Urinary bladder (tissue), 4 donors: ENCODE results near the gene NUDCD3. TPM values are rescaled to one million over a fixed set of nuclear protein-coding genes. Genes with fewer than 3 reads are reported as not detected.

Experiments
- DNase-seq: peaks from one replicate; pipeline ENCODE4 v3.0.0-alpha.2; 2015; ENCODE audit errors: extremely low spot score
- H3K27ac ChIP-seq: one replicate; pipeline ENCODE4 v1.5.1; 2013; ENCODE audit warnings: low read depth, mild to moderate bottlenecking, moderate library complexity
- H3K36me3 ChIP-seq: one replicate; pipeline ENCODE4 v1.6.1; 2013; ENCODE audit warnings: mild to moderate bottlenecking, moderate library complexity; ENCODE audit not compliant: insufficient read depth
- H3K4me1 ChIP-seq: one replicate; pipeline ENCODE4 v1.6.1; 2013; ENCODE audit warnings: mild to moderate bottlenecking, moderate library complexity; ENCODE audit not compliant: insufficient read depth
- H3K4me3 ChIP-seq: one replicate; pipeline ENCODE4 v1.5.1; 2013; ENCODE audit warnings: low read depth, low read length
- WGBS: extraction: QIAGEN DNeasy Blood & Tissue Kit; methylation state at CpG from one replicate; pipeline ENCODE4 v1.1.7; 2013; 5-methylcytosine and 5-hydroxymethylcytosine counted together
- polyA plus RNA-seq: library from polyadenylated mRNA; stranded (reverse); fragments of 200-250 nt; gene quantifications from one replicate; pipeline ENCODE4 v1.2.3, GENCODE V29; 2013
- total RNA-seq: library from RNA; depleted of rRNA; stranded (reverse); fragments of >200 nt; gene quantifications from one replicate; pipeline ENCODE4 v1.2.3, GENCODE V29; 2014
- donor health status: healthy with polysubstance abuse.
- donor health status: healthy.

The NUDCD3 gene
- total and polyA plus RNA-seq, 2 donors, result 35.9 to 59.8 TPM

DNA sequence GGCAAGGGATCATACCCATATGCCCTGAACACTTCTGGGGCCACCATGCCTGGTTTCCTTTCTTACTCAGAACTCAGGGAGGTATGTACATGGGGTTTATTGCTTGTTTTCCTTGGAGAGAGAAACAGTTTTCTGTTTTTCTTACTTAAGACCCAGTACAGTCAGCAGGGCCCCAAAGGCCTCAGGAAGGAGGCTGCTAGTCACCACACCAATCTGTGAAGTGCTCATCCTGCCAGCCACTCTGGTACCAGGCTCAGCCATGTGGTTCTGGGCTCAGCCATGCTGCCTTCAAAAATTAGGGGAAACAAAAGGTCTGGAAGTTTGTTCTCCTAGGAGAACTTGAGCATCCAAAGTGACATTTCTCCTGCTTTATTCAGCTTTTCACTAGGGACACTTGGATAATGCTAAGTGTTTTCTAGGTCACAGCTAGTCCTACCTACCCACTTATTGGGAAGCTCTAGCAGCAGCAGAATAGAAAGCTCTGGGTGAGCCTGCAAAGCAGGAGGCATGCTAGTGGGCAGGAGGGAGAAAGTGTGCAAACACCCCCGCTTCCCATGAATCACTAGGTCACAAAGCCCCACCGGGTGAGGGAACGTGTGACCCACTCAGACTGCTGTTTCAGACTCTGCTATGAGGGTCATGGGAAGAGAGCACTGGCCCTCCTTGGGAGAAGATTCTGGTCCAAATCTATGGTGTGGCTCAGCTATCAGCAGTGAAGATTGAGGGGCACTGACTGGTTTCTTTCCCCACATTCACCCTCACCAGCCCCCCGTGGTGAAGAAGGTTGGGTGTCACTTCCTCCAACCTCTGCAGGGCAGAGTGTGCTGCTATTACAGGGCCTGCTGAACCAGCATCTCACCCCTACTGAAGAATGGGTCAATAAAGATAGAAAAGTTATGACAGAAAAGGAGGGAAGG lies 23.9 kb downstream of the NUDCD3 start:
- Histone ChIP-seq H3K4me1 (no peaks in the 10 kb centered on the region), H3K4me3 (no peak overlapping the region), H3K36me3 (no peaks in the 10 kb centered on the region), H3K27ac (no peak overlapping the region)
- 87% methylated on average over 4 of the region's 4 CpGs for WGBS
- DNase-seq, result no peak

DNA sequence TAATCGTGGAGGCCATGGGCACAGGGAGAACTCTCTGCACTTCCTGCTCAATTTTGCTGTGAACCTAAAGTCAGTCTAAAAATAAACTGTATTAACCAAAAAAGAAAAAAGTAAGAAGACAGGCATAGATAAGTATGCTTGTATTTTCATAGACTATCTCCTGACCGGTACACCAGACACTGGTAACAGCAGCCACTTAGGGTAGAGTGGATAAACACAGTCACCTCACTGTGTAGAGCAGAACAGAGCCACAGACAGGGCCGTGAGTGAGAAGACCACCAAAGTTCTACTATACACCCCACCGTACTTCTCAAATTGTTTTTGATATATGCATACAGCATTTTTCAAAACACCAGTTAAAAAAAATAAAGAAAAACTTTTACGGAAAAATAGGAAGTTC lies 25.0 kb downstream of the NUDCD3 start:
- no peak overlapping the region for H3K4me3 ChIP-seq
- H3K4me1 ChIP-seq, result no peaks in the 10 kb centered on the region
- no peaks in the 10 kb centered on the region for H3K36me3 ChIP-seq
- no peak for DNase-seq
- no peak overlapping the region for H3K27ac ChIP-seq
- WGBS, result 79% methylated on average over 5 of the region's 5 CpGs

DNA sequence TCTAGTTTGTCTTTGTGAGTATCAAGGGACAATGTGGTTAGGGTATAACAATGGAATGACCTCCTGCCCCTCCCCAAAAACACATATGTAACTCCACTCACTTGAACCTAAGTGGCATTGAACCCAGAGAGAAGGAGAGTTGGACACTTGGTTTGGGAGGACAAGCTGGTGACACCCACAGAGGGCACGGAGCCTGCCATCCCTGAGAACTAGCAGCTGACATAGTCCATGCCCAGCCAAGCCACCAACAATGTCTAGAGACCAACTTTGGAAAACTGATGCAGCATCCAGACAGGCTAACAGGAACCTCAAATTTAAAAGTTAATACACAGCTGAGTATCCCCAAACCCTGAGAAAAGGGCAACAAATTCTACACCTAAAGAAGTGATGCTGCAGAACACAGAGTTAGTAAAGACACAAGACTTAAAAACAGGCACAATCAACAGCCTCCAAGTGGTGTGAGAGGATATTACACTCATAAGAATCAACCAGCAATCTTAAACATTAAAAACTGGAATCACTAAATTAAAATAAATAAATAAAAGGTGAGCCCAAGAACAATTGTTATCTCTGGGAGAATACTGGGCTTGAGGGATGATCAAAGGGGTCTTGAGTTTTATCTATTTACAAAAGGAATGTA lies 27.2 kb downstream of the NUDCD3 start:
- H3K27ac ChIP-seq, result no peak overlapping the region
- H3K4me3 ChIP-seq, result no peak overlapping the region
- DNase-seq, result no peak
- WGBS, result 94% methylated on average over 1 of the region's 1 CpG
- no peaks in the 10 kb centered on the region for H3K36me3 ChIP-seq
- no peaks in the 10 kb centered on the region for H3K4me1 ChIP-seq

DNA sequence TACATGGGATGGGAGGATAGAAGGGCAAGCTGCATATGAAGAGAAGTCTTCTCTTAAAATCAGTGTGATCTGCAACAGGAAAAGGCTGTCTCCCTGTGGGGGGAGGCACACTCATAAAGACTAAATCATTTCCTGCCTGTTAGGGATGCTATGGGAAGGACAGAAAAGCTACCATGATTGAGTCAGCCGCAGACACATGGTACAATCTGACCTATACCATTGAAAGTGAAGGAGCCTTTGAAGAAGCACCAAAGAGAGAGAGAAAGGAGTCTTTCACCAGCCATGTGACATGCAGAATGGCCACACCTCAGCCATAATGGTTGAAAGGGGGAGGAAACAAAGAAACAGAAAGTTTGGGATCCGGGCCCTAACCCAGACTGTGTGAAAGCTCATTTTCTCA lies 29.1 kb downstream of the NUDCD3 start:
- H3K4me3 ChIP-seq, result no peak overlapping the region
- no peaks in the 10 kb centered on the region for H3K4me1 ChIP-seq
- no peak overlapping the region for H3K27ac ChIP-seq
- no peak for DNase-seq
- 77% methylated on average over 2 of the region's 2 CpGs for WGBS
- H3K36me3 ChIP-seq, result no peaks in the 10 kb centered on the region

DNA sequence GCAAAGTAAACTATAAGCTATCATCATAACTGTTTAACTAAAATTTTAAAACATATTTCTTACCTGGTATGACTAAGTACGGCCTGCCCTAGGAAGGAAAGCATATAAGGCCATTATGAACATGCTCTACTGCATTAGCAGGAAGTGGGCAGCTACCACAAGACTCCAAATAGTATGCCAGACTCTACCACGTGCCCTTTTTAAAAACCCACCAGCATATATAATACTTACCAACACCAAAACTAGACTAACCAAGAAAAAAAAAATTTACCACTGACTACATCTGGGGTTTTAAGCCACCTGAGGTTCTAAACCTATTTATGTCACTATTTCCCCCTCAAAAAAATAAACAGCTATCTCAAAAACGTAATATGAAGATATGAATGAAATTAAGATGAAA lies 30.1 kb downstream of the NUDCD3 start:
- Histone ChIP-seq H3K36me3 (no peaks in the 10 kb centered on the region), H3K27ac (no peak overlapping the region), H3K4me3 (no peak overlapping the region), H3K4me1 (no peaks in the 10 kb centered on the region)
- no peak for DNase-seq
- 73% methylated on average over 3 of the region's 3 CpGs for WGBS

DNA sequence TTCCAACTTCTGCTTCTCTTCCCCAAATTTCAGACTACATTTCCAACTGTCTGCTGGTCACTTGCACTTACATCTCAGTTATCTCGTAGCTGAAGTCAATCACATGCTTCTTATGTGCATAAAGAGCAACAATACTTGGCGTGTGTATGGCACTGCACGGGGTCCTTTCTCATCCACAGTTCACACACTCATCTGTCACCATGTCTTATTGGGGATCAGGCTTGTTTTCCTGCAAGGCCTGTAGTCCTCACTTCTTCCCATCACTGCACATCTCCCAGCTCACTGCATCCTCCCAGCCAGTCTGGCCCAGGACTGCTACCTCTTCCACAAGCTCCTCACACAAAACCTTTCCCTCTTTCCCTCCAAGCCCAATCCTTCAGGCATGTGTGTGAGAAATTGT lies 35.3 kb downstream of the NUDCD3 start:
- no peak for DNase-seq
- no peak overlapping the region for H3K27ac ChIP-seq
- 94% methylated on average over 3 of the region's 3 CpGs for WGBS
- no peaks in the 10 kb centered on the region for H3K36me3 ChIP-seq
- H3K4me3 ChIP-seq, result no peak overlapping the region
- H3K4me1 ChIP-seq, result no peaks in the 10 kb centered on the region

DNA sequence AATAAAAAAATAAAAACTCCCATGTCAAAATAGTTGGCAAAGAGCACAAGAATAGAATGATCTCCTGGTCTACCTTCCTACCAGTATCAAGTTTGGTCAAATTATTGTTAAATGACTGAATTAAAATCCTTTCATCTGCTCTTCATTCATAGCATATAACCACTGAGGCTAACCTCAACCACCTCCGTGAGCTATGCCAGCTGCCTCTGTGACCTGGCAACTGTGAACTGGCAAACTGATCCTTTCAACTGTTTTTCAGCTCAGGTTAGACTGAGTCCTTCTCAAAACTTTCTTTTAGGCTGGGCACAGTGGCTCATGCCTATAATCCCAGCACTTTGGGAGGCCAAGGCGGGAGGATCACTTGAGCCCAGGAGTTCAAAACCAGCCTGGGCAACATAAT lies 36.1 kb downstream of the NUDCD3 start:
- WGBS, result 95% methylated on average over 2 of the region's 2 CpGs
- Histone ChIP-seq H3K4me3 (no peak overlapping the region), H3K27ac (no peak overlapping the region), H3K36me3 (no peaks in the 10 kb centered on the region), H3K4me1 (no peaks in the 10 kb centered on the region)
- DNase-seq, result no peak

DNA sequence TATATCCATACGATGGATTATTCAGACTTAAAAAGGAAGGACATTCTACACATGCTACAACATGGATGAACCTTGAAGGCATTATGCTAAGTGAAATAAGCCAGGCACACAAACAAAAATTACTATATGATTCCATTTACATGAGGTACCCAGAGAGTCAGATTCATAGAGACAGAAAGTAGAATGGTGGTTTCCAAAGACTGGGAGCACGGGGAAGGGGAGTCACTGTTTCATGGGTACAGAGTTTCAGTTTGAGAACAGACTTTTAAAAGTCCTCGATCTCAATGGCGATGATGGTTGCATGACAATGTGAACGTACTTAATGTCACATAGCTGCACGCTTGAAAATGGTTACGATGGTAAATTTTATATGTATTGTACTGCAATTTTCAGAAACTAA lies 39.3 kb downstream of the NUDCD3 start:
- WGBS, result 94% methylated on average over 7 of the region's 7 CpGs
- H3K36me3 ChIP-seq, result no peaks in the 10 kb centered on the region
- DNase-seq, result no peak
- H3K4me3 ChIP-seq, result no peak overlapping the region
- H3K27ac ChIP-seq, result no peak overlapping the region
- H3K4me1 ChIP-seq, result no peaks in the 10 kb centered on the region

DNA sequence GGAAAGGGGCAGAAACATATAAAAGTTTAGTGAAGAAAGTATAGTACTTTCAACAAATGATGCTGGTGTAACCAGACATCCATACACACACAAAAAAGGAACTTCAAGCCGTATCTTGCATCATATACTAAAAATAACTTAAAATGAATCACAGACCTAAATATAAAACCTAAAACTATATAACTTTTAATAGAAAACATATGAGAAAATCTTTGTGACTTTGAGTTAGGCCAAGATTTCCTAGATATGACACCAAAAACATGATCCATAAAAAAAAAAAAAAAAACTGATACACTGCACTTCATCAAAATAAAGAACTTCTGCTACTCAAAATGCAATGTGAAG lies 40.9 kb downstream of the NUDCD3 start:
- Histone ChIP-seq H3K36me3 (no peaks in the 10 kb centered on the region), H3K4me1 (no peaks in the 10 kb centered on the region), H3K4me3 (no peak overlapping the region), H3K27ac (no peak overlapping the region)
- WGBS, result 61% methylated on average over 1 of the region's 1 CpG
- DNase-seq, result no peak

DNA sequence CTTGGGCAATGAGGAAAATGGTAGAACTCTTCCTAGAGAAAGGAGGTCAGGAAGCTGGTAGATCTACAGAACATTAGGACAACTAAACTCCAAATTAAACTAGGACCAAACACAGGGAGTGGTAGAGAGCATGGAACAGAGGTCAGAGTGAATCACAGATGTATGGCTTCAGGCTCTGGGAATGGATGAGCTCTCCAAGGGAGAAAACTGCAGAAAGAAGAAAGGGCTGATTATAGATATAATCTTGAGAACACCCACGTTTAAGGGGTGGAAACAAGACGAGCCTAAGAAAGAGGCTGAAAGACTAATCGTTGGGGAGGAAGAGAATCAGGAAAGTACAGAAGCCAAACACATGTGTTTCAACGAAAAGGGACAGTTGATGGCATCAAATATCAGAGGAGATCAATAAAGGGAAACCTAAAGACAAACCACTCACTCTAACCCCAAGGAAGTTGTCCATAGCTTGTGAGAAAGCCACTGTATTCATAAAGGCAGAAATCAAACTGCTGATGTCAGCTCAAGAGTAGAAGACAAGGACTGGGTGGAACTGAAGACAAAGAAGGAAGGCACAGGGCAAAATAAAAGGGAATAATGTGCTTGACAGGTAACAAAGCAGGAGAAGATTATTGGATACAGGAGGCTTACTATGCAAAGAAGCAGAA lies 41.4 kb downstream of the NUDCD3 start:
- no peaks in the 10 kb centered on the region for H3K36me3 ChIP-seq
- H3K4me3 ChIP-seq, result no peak overlapping the region
- DNase-seq, result no peak
- 74% methylated on average over 4 of the region's 4 CpGs for WGBS
- no peak overlapping the region for H3K27ac ChIP-seq
- H3K4me1 ChIP-seq, result no peaks in the 10 kb centered on the region

DNA sequence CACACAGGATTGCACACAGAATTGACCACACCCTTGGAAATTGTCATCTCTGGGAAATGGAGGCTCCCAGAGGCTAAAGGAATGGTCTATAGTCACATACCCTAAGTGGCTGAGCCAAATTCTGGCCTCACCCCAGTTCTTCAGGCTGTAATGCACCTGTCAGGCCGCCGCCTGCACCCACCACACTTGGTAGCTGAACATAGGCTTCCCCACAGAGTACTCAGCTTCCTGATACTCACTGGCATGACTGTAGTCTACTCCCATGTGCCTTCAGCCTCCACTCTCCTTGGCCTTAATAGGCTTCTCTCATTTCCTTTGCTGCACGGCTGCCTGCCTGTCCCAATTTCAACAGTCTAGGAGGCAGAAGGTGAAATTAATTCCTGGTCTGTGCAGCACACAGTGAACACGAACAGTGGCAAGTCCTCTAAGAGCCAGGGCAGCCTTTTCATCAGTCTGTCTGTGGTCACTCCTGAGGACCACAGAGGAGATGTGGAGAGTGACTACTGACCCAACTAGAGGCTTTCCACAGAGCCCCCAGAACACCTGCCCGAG lies 42.5 kb downstream of the NUDCD3 start:
- WGBS, result 97% methylated on average over 5 of the region's 5 CpGs

DNA sequence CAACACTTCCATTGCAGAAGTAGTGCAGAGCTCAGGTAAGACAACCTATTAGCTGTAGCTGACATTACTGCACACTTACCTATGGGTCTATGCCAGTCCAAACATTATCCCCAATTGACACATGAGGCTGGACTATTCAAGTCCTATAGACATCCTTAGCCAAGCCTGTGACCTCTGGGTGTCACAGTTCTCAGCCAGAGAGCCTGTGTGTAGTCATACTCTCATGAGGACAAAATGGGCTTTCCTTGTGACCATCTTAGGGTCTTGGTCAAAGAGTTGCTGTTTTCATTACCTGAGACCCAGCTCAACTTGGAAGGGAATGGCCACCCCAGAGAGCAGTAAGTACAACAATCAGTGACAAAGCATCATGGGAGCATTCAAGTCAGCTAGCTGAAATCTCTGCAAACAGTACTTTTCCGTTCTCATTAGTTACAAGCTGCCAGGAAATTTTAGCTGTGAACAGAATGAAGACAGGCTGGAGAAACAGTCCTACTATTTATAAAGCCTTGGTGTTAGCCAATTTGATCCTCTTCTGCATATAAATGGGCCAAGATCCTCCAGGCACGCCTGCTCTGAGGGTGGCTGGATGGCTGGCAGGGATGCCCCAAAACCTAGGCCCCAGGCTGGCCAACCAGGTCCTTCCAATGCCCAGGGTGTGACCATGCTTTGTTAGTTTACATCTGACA lies 44.3 kb downstream of the NUDCD3 start:
- Histone ChIP-seq H3K27ac (no peak overlapping the region), H3K4me1 (no peaks in the 10 kb centered on the region), H3K36me3 (no peaks in the 10 kb centered on the region), H3K4me3 (no peak overlapping the region)
- no peak for DNase-seq
- 58% methylated on average over 2 of the region's 2 CpGs for WGBS

More for the DNA sequence above, 42.5 kb downstream of the NUDCD3 start:
- H3K4me3 ChIP-seq, result no peak overlapping the region
- H3K4me1 ChIP-seq, result no peaks in the 10 kb centered on the region
- no peak for DNase-seq
- no peaks in the 10 kb centered on the region for H3K36me3 ChIP-seq
- no peak overlapping the region for H3K27ac ChIP-seq

DNA sequence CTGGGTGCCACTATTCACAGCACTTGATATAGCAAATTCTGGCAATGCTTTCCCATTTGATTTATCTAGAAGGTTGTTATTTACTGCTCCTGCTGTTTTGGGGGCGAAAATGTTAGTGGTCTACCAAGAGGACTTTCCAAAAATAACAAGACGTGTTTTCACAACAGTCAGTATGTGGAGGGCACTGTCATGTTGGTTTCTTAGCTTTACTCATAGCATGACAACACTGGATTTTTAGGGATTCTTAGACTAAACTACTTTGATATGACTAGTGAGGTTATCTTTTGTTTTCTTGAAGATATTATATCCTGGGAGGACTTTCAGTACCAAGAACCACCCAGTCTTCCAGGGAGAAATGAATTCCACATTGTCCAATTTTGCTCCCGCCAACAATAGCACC lies 49.4 kb downstream of the NUDCD3 start:
- 95% methylated on average over 3 of the region's 3 CpGs for WGBS
- Histone ChIP-seq H3K36me3 (no peaks in the 10 kb centered on the region), H3K4me1 (no peaks in the 10 kb centered on the region), H3K4me3 (no peak overlapping the region), H3K27ac (no peak overlapping the region)
- no peak for DNase-seq
